WTC11 (cell line): ENCODE measurements around the gene MYO7B. TPM values are rescaled to one million over a fixed set of nuclear protein-coding genes. Genes with fewer than 3 reads are reported as not detected.

Experiments
- ATAC-seq: fragments of 200-7000 bp; cut with Tn5 transposase; 2 replicates; pipeline ENCODE4 v1.10.0; 2021; ENCODE audit warnings: mild to moderate bottlenecking, moderate library complexity
- CTCF ChIA-PET: fragments of 300-600 bp; sonication (Branson Sonifier 250); formaldehyde crosslinking; loops from one replicate; lab custom pipeline; 2021; ENCODE audit warnings: antibody characterized with exemption; lab: Charles Lee
- POLR2A ChIA-PET: fragments of 350-600 bp; sonication (Branson Sonifier 250); formaldehyde crosslinking; loops from one replicate; lab custom pipeline; 2021; ENCODE audit warnings: antibody characterized with exemption; lab: Charles Lee
- DNase-seq: peaks from one replicate; pipeline ENCODE4 v3.0.0; 2021; ENCODE audit warnings: low spot score
- H3K27ac Mint-ChIP-seq: 2 replicates; pipeline ENCODE4 v1.8.0; 2021; ENCODE audit warnings: mixed read lengths
- H3K27me3 Mint-ChIP-seq: 2 replicates; pipeline ENCODE4 v1.8.0; 2021; ENCODE audit warnings: low read depth, mild to moderate bottlenecking, moderate library complexity, mixed read lengths
- H3K36me3 Mint-ChIP-seq: 2 replicates; pipeline ENCODE4 v1.8.0; 2021; ENCODE audit warnings: mixed read lengths
- H3K4me1 Mint-ChIP-seq: 2 replicates; pipeline ENCODE4 v1.8.0; 2022; ENCODE audit warnings: mixed read lengths
- H3K4me3 Mint-ChIP-seq: 2 replicates; pipeline ENCODE4 v1.8.0; 2021; ENCODE audit warnings: mild to moderate bottlenecking, moderate library complexity, mixed read lengths
- H3K9me3 Mint-ChIP-seq: 2 replicates; pipeline ENCODE4 v1.8.0; 2021; ENCODE audit warnings: mixed read lengths
- ESRRA ChIP-seq: sonication (generic); formaldehyde crosslinking; IDR thresholded peaks from 2 replicates; pipeline ENCODE4 v1.8.1; 2022; ENCODE audit warnings: mild to moderate bottlenecking, missing genetic modification reagents, borderline replicate concordance
- FOXP1 ChIP-seq: sonication (generic); formaldehyde crosslinking; IDR thresholded peaks from 2 replicates; pipeline ENCODE4 v1.8.0; 2022; ENCODE audit warnings: missing genetic modification reagents, mild to moderate bottlenecking, moderate library complexity, borderline replicate concordance
- FOXP4 ChIP-seq: sonication (generic); formaldehyde crosslinking; IDR thresholded peaks from 2 replicates; pipeline ENCODE4 v1.8.0; 2022; ENCODE audit warnings: mild to moderate bottlenecking, missing genetic modification reagents
- HMGA2 ChIP-seq: fragments of 250-450 bp; sonication (Bioruptor Pico); IDR thresholded peaks from 2 replicates; pipeline ENCODE4 v1.4.0; 2021; ENCODE audit warnings: mild to moderate bottlenecking, moderate library complexity
- HMGXB4 ChIP-seq: sonication (generic); formaldehyde crosslinking; IDR thresholded peaks from 2 replicates; pipeline ENCODE4 v1.8.1; 2023; ENCODE audit warnings: mild to moderate bottlenecking, moderate library complexity, missing genetic modification reagents
- IRF2 ChIP-seq: sonication (generic); formaldehyde crosslinking; IDR thresholded peaks from 2 replicates; pipeline ENCODE4 v1.8.0; 2022; ENCODE audit warnings: low read depth, missing genetic modification reagents, borderline replicate concordance
- JUN ChIP-seq: sonication (generic); formaldehyde crosslinking; IDR thresholded peaks from 2 replicates; pipeline ENCODE4 v1.8.0; 2023; ENCODE audit warnings: mild to moderate bottlenecking, missing genetic modification reagents
- TCF7 ChIP-seq: sonication (generic); formaldehyde crosslinking; IDR thresholded peaks from 2 replicates; pipeline ENCODE4 v1.8.0; 2022; ENCODE audit warnings: mild to moderate bottlenecking, low read depth, missing genetic modification reagents, moderate library complexity
- TEAD1 ChIP-seq: sonication (generic); formaldehyde crosslinking; IDR thresholded peaks from 2 replicates; pipeline ENCODE4 v1.8.0; 2022; ENCODE audit warnings: mild to moderate bottlenecking, missing genetic modification reagents
- TP53 ChIP-seq: sonication (generic); formaldehyde crosslinking; IDR thresholded peaks from 2 replicates; pipeline ENCODE4 v1.8.1; 2023; ENCODE audit warnings: mild to moderate bottlenecking, missing genetic modification reagents
- ZSCAN18 ChIP-seq: fragments of 250-450 bp; sonication (Bioruptor Pico); IDR thresholded peaks from 2 replicates; pipeline ENCODE4 v2.1.2; 2022; ENCODE audit warnings: mild to moderate bottlenecking, moderate library complexity
- total RNA-seq: library from RNA; stranded (reverse); gene quantifications from 3 replicates; pipeline ENCODE4 v1.2.3, GENCODE V29; 2021
- TF ChIP-seq, protein P1 (sequence below): sonication (generic); formaldehyde crosslinking; IDR thresholded peaks from 2 replicates; pipeline ENCODE4 v1.8.1; 2023; ENCODE audit warnings: mild to moderate bottlenecking, missing genetic modification reagents, moderate library complexity
- TF ChIP-seq, protein P2 (sequence below): fragments of 250-450 bp; sonication (Bioruptor Pico); IDR thresholded peaks from 2 replicates; pipeline ENCODE4 v1.9.0; 2021; ENCODE audit warnings: mild to moderate bottlenecking
- TF ChIP-seq, protein P3 (sequence below): fragments of 250-450 bp; sonication (Bioruptor Pico); conservative IDR thresholded peaks from 2 replicates; pipeline ENCODE4 v1.9.0; 2021; ENCODE audit warnings: mild to moderate bottlenecking

The MYO7B gene
- total RNA-seq, 1 experiment from 2014 or later = not detected

GRCh38 chr2:127574656-127575055, 39.2 kb downstream of the MYO7B start (continued):
- no peak for TF ChIP-seq ZSCAN18 (CRISPR knock-in tag)
- TF ChIP-seq TP53 (CRISPR knock-in tag) = no peak
- TF ChIP-seq HMGA2 = no peak
- TF ChIP-seq TEAD1 (CRISPR knock-in tag) = no peak

DNA sequence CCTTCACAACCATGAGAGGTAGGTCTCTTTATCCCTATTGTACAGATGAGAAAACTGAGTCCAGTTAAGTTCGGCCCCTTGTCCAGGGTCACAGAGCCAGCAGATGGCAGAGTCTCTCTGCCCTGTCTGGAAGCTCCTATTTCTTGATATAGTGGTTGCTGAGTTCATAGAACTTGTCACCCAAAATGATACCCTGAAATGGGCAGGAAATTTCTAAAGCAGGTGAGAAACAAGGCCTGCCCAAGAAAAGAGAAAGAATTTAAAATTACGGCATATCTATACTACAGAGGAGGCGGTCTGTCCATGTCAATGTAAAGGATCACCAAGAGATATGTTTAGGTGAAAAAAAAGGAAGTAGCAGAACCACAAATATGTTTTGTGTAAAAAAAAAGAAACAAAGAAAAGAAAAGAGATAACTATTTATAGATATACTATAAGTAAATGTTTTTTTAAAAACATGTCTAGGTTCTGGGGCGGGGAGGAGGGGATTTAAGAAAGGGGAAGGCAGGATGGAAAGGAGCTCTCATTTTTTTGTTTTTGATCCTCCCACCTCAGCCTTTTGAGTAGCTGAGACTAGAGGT, 39.8 kb downstream of the MYO7B start:
- TF ChIP-seq HMGXB4 (CRISPR knock-in tag) = no peak
- no peak for TF ChIP-seq ESRRA (CRISPR knock-in tag)
- TF ChIP-seq FOXP4 (CRISPR knock-in tag) = no peak
- TF ChIP-seq, protein P1, sequence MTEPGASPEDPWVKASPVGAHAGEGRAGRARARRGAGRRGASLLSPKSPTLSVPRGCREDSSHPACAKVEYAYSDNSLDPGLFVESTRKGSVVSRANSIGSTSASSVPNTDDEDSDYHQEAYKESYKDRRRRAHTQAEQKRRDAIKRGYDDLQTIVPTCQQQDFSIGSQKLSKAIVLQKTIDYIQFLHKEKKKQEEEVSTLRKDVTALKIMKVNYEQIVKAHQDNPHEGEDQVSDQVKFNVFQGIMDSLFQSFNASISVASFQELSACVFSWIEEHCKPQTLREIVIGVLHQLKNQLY (CRISPR knock-in tag) = no peak
- no peak for TF ChIP-seq TCF7 (CRISPR knock-in tag)
- Mint-ChIP-seq H3K4me3 (no peak overlapping the region), H3K27me3 (no peaks in the 10 kb centered on the region; the same call in 1 of the 2 replicates), H3K27ac (no peak overlapping the region), H3K4me1 (no peaks in the 10 kb centered on the region), H3K9me3 (no peaks in the 10 kb centered on the region), H3K36me3 (no peaks in the 10 kb centered on the region)
- ChIA-PET POLR2A (no interaction called here), CTCF (interaction anchor here (2.6 kb wide), 1 partner anchor 16 kb away, joined by 21 read pairs; no protein-coding TSS in a partner anchor)
- DNase-seq (no peak), ATAC-seq (no peak)

DNA sequence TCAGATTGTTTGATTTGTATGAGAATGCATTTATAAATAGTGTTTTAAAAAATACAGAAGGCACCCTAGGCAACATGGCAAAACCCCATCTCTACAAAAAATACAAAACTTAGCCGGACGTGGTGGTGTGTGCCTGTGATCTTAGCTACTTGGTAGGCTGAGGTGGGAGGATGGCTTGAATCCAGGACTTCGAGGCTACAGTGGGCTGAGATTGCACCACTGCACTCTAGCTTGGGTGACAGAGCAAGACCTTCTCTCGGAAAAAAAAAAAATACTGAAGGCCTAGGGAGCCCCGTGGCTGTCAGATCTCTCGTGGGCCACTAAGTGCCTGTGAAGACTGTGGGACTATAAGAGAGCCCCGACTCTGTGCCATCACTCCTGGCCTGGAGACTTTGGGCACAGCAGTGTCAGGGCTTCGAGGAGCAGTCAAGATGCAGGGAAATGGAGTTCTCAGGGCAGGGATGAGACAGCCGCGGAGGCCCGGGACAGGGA, 40.5 kb downstream of the MYO7B start:
- H3K27me3 Mint-ChIP-seq = no peaks in the 10 kb centered on the region; the same call in 1 of the 2 replicates
- ATAC-seq = no peak
- TF ChIP-seq FOXP1 = no peak
- no peak for TF ChIP-seq IRF2 (CRISPR knock-in tag)
- TF ChIP-seq, all 79 proteins: peak for 0
- no peak for DNase-seq
- no peak overlapping the region for H3K27ac Mint-ChIP-seq
- H3K4me3 Mint-ChIP-seq = no peak overlapping the region
- H3K36me3 Mint-ChIP-seq = no peaks in the 10 kb centered on the region
- ChIA-PET POLR2A (no interaction called here), CTCF (interaction anchor here (0.9 to 2.6 kb wide), 2 partner anchors 9 to 15 kb away, joined by 4 to 21 read pairs; no protein-coding TSS in a partner anchor)
- no peaks in the 10 kb centered on the region for H3K9me3 Mint-ChIP-seq
- no peaks in the 10 kb centered on the region for H3K4me1 Mint-ChIP-seq

DNA sequence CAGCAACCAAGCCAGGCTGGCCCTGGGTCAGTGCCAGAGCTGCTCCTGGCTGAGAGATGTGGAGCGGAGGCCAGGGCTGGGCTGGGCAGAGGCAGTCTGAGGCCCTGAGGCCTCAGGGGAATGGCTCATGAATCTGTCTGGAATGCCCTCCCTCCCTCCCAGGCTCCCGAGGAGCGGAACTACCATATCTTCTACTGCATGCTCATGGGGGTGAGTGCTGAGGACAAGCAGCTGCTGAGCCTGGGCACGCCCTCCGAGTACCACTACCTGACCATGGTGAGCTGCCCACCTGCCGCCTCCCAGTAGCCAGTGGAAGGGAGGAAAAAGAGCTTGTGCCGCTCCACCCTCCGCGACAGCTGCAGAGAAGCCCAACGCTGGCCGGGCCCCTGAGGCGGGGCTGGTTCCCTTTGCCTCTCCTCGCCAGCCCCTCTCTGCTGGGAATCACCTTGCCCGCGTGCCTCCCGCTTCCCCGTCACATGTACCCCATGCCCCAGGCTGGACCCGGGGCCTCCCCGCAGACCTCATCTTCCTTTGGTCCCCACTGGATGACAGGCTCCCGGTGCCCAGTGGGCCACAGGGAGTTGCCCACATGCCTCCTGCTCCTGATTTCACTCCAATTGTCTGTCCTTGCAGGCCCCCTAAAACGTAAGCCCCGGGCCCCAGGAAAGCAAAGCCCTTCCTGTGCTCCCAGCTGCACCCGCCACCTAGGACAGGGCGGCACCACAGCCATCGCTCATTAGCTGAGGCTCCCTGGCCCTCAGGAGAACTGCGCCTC, 41.1 kb downstream of the MYO7B start:
- H3K4me1 Mint-ChIP-seq = no peaks in the 10 kb centered on the region
- no peaks in the 10 kb centered on the region for H3K36me3 Mint-ChIP-seq
- POLR2A ChIA-PET = no interaction called here
- no peaks in the 10 kb centered on the region for H3K9me3 Mint-ChIP-seq
- DNase-seq = no peak
- peak; percentile 60 for ATAC-seq
- no peak overlapping the region for H3K4me3 Mint-ChIP-seq
- no peak for TF ChIP-seq JUN (CRISPR knock-in tag)
- TF ChIP-seq, protein P2, sequence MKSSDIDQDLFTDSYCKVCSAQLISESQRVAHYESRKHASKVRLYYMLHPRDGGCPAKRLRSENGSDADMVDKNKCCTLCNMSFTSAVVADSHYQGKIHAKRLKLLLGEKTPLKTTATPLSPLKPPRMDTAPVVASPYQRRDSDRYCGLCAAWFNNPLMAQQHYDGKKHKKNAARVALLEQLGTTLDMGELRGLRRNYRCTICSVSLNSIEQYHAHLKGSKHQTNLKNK (CRISPR knock-in tag) = no peak
- TF ChIP-seq, protein P3, sequence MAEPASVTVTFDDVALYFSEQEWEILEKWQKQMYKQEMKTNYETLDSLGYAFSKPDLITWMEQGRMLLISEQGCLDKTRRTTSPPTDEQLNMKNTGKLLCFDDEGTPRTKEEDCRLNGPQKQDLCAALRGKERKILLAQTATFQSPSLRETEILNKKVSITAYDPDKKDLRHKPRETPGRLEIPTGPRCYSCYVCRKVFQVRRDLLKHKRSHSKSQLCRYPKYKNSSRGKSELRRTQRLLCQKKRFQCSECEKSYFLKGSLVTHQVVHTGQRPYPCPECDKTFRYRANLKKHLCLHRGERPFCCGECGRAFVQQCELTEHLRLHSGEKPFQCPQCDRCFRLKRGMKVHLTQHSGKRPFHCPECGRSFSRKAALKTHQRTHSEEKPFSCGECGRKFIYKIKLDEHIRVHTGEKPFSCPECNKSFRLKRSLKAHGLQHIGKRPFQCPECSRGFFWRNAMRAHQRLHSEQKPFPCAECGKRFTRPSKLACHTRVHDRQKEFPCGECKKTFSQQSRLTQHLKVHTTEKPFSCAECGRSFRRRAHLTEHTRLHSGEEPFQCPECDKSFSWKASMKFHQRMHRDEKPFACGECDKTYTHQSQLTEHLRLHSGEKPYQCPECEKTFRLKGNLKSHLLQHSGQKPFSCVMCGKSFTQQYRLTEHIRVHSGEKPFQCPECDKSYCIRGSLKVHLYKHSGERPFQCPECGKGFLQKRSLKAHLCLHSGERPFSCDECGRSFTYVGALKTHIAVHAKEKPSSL (CRISPR knock-in tag) = no peak
- TF ChIP-seq, all 79 proteins: peak for 0
- no peak overlapping the region for H3K27ac Mint-ChIP-seq
- H3K27me3 Mint-ChIP-seq = no peaks in the 10 kb centered on the region; the same call in 1 of the 2 replicates
- CTCF ChIA-PET = interaction anchor here (0.5 to 2.6 kb wide), 4 partner anchors 10 to 69 kb away, joined by 3 to 21 read pairs (median 4); no protein-coding TSS in a partner anchor
